HG03196 (cell line): ENCODE results near the gene KLC1.

Experiments used
- ATAC-seq: cut with Tn5 transposase; IDR thresholded peaks from one replicate; pipeline ENCODE4 v1.9.1; 2021; ENCODE audit not compliant: unreplicated experiment

The KLC1 gene

DNA sequence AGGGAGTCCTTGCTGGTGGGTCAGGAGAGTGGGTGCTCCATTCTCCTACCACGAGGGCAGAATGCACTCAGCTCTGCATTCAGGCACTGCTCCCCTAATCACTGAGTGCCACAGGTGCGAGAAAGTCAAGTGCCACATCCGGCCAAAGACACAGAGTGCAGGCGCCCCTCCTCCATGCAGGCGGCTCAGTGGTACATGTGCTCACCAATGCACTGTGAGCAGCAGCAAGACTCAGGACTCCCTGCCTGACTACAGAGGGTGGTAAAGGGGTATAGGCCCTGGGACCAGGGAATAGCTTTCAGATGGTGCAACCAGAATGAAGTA, 119.5 kb downstream of the KLC1 start:
- ATAC-seq: no peak

GRCh38 chr14:103749452-103749851, 120.4 kb downstream of the KLC1 start:
- ATAC-seq: no peak

- no peak for ATAC-seq
Observed at GRCh38 chr14:103749860-103750259, 120.8 kb downstream of the KLC1 start.
